Mucosa of stomach (tissue), 1 donor: ENCODE data around the gene CRYGN.

Experiments used
- H3K27me3 ChIP-seq: one replicate; pipeline ENCODE4 v1.7.0; 2013; ENCODE audit warnings: mild to moderate bottlenecking, low read length; ENCODE audit not compliant: control insufficient read depth, insufficient read depth
- H3K36me3 ChIP-seq: one replicate; pipeline ENCODE4 v1.7.0; 2013; ENCODE audit warnings: low read length; ENCODE audit not compliant: control insufficient read depth, insufficient read depth
- H3K4me1 ChIP-seq: one replicate; pipeline ENCODE4 v1.7.0; 2013; ENCODE audit warnings: mild to moderate bottlenecking, low read length; ENCODE audit not compliant: control insufficient read depth, insufficient read depth
- H3K4me3 ChIP-seq: one replicate; pipeline ENCODE4 v1.7.0; 2013; ENCODE audit warnings: low read length
- H3K9ac ChIP-seq: one replicate; pipeline ENCODE4 v1.7.0; 2013; ENCODE audit warnings: mild to moderate bottlenecking, low read length, moderate library complexity
- H3K9me3 ChIP-seq: one replicate; pipeline ENCODE4 v1.7.0; 2013; ENCODE audit warnings: mild to moderate bottlenecking, low read length, moderate library complexity; ENCODE audit not compliant: control insufficient read depth
- donor health status: Pancreatic carcinoma.

The CRYGN gene

DNA sequence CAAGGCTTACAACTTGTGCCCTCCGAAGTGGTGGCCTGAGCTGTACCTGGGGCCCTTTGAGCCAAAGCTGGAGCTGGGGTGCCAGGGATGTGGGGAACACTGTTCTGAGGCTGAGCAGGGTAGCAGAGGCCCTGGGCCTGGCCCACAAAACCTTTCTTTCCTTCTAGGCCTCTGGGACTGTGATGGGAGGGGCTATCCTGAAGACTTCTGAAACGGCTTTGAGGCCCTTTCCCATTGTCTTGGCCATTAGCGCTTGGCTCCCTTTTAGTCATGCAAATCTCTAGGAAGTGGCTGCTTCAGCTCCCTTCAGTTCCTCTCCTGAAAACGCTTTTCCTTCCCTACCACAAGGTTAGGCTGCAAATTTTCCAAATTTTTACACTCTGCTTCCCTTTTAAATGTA is 16.8 kb upstream of the CRYGN start:
- Histone ChIP-seq H3K9ac (no peak overlapping the region), H3K36me3 (no peaks in the 10 kb centered on the region), H3K9me3 (no peaks in the 10 kb centered on the region), H3K4me3 (no peak overlapping the region), H3K4me1 (peaks cover 19% of the 10 kb centered on the region), H3K27me3 (no peaks in the 10 kb centered on the region)

DNA sequence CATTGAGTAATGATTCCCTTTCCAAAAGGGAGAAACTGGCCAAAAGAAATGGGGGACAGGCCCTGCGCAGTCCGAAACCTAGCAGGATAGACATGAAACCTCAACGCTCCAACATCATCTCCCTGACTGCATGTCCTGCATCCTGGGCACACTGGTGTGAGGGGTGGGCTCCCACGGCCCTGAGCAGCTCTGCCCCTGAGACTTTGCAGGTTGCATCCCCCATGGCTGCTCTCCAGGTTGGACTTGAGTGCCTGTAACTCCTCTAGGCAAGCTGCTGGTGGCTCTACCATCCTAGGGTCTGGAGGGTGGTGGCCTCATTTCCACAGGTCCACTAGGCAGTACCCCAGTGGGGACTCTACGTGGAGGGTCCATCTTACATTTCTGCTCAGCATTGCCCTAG is 16.3 kb upstream of the CRYGN start:
- Histone ChIP-seq H3K9ac (no peak overlapping the region), H3K27me3 (peaks cover 3% of the 10 kb centered on the region), H3K4me3 (no peak overlapping the region), H3K9me3 (no peaks in the 10 kb centered on the region), H3K4me1 (peaks cover 19% of the 10 kb centered on the region), H3K36me3 (no peaks in the 10 kb centered on the region)

DNA sequence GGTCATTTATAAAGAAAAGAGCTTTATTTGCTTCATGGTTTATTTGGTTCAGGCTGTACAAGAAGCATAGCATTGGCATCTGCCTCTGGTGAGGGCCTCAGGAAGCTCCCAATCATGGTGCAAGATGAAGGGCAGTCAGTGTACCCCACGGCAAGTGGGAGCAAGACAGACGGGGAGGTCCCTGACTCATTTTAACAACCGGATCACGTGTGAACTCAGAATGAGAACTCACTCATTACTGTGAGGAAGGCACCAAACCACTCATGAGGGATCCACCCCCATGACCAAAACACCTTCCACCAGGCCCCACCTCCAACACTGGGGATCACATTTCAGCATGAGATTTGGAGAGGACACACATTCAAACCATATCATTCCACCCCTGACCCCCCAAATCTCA is 15.7 kb upstream of the CRYGN start:
- no peaks in the 10 kb centered on the region for H3K36me3 ChIP-seq
- H3K4me1 ChIP-seq = peaks cover 18% of the 10 kb centered on the region
- H3K27me3 ChIP-seq = peaks cover 8% of the 10 kb centered on the region
- H3K9ac ChIP-seq = no peak overlapping the region
- H3K4me3 ChIP-seq = no peak overlapping the region
- H3K9me3 ChIP-seq = no peaks in the 10 kb centered on the region

DNA sequence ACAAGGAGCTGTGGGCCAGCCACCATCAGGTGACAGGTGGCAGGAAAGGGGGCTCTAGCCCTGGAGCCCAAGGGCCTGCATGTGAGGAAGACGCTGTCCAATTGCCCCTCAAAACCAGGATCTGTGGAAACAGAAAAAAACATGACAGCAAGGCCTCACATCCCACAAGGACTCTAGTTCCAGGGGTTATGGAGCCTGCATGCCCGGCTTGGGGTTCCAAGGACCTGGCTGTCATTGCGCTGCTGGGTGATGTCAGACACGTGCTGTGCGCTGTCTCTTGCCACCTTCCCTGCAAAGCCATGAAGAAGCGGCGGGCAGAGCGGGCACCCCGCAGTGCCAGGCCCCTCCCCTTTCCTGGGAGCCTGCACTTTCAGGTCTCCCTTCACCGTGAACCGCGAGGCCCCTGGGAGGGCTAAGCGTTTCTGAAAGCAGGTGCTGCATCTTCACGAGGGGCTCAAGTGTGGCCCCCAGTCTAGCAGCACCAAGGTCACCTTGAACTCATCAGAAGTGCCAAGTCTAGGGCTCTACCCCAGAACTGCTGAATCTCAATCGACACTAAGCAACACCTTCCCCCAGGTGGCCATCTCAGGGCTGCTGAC is 15.1 kb upstream of the CRYGN start:
- Histone ChIP-seq H3K4me3 (no peak overlapping the region), H3K27me3 (peaks cover 8% of the 10 kb centered on the region), H3K36me3 (no peaks in the 10 kb centered on the region), H3K9ac (no peak overlapping the region), H3K9me3 (no peaks in the 10 kb centered on the region), H3K4me1 (peaks cover 11% of the 10 kb centered on the region)

DNA sequence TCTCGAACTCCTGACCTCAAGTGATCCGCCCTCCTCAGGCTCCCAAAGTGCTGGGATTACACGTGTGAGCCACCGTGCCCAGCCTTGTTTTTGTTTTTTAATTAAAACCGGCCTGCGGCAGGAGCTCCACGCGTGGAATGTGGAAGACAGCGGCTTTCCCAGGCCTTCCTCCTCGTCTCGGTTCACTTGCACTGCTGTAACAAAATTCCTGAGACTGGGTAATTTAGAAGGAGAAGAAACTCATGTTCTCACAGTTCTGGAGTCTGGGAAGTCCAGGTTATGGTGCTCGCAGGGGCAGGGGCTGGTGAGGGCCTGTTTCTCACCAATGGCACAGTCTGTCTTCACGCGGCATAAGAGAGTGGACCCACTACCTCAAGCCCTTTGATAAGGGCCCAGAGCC is 14.4 kb upstream of the CRYGN start:
- Histone ChIP-seq H3K36me3 (no peaks in the 10 kb centered on the region), H3K27me3 (peaks cover 8% of the 10 kb centered on the region), H3K9me3 (no peaks in the 10 kb centered on the region), H3K4me3 (no peak overlapping the region), H3K4me1 (peaks cover 4% of the 10 kb centered on the region), H3K9ac (no peak overlapping the region)

DNA sequence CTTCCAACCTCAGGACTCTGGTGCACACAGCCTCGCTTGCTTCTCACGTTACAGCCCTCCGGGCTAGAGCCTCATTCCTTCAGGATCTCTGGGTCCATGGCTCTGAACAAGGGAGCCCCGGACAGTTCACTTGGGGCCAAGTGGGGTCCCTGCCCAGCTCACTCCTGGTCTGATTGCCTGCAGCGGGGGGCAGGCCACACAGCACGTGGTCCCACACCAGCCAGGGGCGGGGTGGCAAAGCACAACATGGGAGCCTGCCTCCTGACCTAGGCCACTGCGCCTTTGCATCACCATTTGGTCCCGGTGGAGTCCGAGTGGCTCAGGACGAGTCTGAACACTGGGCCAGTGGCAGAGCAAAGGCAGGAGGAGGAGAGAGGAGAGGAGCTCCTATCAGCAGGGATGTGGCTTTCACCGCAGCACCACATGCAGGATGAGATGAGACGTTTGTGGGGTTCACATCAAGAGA is 13.4 kb upstream of the CRYGN start:
- Histone ChIP-seq H3K4me1 (peaks cover under 1% of the 10 kb centered on the region), H3K36me3 (no peaks in the 10 kb centered on the region)

DNA sequence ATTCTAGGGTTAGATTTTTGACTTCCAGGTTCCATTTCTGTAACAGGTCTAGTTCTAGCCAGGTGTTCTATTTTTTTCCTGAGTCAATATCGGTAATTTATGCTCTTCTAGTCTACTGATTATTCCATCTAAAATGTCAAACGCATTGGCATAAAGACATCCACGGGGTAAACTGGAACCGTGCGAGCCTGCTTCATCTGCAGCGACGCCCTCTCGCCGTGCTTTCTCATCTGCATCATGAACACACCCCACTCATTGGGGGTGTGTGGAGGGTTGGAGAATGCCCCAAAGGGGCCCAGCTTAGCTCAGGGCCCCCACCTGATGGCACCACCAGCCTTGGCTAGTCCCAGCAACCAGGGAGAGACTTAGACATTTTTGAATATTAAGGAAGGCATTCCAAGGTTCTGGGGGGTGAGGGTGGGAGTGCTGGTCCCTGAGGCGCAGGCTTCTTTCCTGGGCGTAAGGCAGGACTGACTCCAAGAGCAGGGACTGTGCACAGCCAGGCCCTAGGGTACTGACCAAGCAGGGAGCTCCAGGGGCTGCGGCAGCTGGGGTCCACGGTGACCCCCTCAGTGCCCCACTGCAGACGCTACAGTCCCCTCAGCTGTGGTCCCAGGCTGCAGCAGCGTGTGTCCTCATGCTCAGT is 12.9 kb upstream of the CRYGN start:
- no peaks in the 10 kb centered on the region for H3K36me3 ChIP-seq
- H3K27me3 ChIP-seq = peaks cover 8% of the 10 kb centered on the region
- no peaks in the 10 kb centered on the region for H3K9me3 ChIP-seq
- H3K9ac ChIP-seq = no peak overlapping the region
- H3K4me3 ChIP-seq = no peak overlapping the region
- peaks cover 3% of the 10 kb centered on the region for H3K4me1 ChIP-seq

More for the DNA sequence above, 13.4 kb upstream of the CRYGN start:
- Histone ChIP-seq H3K9me3 (no peaks in the 10 kb centered on the region), H3K9ac (no peak overlapping the region), H3K4me3 (no peak overlapping the region), H3K27me3 (peaks cover 8% of the 10 kb centered on the region)

DNA sequence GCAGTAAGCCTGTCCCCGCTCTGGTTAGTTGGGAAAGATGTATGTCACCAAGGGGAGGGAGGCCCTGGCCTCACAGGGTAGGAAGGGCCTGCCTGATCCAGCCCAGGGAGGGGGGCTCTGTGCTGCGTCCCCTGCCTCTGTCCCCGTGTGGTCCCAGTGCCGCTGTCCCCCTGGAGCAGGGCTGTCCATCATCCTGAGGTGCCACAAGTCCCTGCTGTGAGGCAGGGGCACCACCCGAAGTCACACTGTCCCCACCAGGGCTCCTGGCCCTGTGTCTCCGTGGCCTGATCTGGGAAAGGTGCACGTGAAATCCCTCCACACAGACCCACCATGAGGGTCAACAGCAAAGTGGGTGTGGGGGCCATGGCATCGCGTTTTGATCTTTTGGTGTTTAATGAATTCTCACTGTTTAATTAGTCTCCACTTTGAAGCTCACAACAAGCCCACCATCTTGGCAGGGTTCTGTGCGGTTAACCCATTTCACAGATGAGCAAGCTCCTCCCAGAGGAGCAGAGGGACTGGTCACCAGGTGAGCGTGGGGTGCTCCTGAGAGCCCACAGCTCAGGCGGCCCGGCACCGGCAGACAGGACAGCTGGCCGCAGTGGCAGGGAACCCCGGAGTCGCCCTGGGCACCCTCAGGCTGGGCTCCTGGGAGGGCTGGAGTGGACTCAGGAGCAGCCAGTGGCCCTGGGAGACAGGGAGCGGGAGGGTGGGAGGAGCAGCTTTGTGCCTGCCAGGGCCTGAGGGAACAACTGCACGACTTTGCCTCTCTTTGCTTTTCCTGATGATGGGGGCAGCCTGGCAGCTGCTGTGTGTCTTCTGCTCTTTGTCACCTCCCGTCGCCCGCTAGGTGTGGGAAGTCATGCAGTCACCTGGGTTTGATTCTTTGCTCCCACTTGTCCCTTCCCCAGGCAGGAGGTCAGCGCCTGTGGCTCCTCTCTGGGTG is 12.0 kb upstream of the CRYGN start:
- H3K4me1 ChIP-seq = peaks cover 3% of the 10 kb centered on the region
- peaks cover 8% of the 10 kb centered on the region for H3K27me3 ChIP-seq
- H3K9me3 ChIP-seq = no peaks in the 10 kb centered on the region

DNA sequence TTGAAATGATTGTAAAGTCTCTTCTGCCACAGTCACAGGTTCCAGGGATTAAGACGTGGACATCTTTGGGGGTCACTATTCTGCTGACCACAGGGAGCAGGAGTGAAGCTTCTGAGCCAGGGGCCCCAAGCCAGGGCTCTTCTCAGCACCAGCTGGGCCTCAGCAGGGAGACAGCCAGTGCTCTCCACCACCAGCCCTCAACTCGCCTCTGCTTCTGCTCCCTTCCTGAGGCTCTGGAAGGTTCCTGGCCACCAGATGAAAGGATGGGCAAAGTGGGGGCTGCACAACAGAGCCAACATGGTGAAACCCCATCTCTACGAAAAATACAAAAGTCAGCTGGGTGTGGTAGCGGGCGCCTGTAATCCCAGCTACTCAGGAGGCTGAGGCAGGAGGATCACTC is 11.2 kb upstream of the CRYGN start:
- no peaks in the 10 kb centered on the region for H3K36me3 ChIP-seq
- H3K9me3 ChIP-seq = no peaks in the 10 kb centered on the region
- H3K4me1 ChIP-seq = peaks cover 3% of the 10 kb centered on the region
- H3K27me3 ChIP-seq = peaks cover 12% of the 10 kb centered on the region
- no peak overlapping the region for H3K4me3 ChIP-seq
- H3K9ac ChIP-seq = no peak overlapping the region

More for the DNA sequence above, 12.0 kb upstream of the CRYGN start:
- H3K36me3 ChIP-seq = no peaks in the 10 kb centered on the region
- H3K4me3 ChIP-seq = no peak overlapping the region
- no peak overlapping the region for H3K9ac ChIP-seq

DNA sequence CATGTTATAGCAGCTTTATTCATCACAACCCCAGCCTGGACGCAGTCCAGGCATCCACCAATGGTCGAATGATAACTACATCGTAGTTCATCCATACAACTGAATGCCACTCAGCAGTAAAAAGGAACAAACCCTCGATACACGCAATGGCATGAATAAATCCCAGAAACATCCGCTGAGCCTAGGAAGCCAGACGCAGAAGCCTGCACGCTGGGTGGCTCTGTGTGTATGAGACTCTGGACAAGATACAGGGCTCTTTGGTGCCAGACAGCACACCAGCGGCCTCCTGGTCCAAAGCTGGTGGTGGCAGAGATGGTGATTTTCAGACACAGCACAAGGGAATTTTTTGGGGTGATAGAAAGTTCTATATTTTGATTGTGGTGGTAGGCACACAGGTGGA is 10.0 kb upstream of the CRYGN start:
- Histone ChIP-seq H3K36me3 (no peaks in the 10 kb centered on the region), H3K9me3 (no peaks in the 10 kb centered on the region), H3K9ac (no peak overlapping the region), H3K27me3 (peaks cover 12% of the 10 kb centered on the region), H3K4me3 (no peak overlapping the region), H3K4me1 (peaks cover 3% of the 10 kb centered on the region)

DNA sequence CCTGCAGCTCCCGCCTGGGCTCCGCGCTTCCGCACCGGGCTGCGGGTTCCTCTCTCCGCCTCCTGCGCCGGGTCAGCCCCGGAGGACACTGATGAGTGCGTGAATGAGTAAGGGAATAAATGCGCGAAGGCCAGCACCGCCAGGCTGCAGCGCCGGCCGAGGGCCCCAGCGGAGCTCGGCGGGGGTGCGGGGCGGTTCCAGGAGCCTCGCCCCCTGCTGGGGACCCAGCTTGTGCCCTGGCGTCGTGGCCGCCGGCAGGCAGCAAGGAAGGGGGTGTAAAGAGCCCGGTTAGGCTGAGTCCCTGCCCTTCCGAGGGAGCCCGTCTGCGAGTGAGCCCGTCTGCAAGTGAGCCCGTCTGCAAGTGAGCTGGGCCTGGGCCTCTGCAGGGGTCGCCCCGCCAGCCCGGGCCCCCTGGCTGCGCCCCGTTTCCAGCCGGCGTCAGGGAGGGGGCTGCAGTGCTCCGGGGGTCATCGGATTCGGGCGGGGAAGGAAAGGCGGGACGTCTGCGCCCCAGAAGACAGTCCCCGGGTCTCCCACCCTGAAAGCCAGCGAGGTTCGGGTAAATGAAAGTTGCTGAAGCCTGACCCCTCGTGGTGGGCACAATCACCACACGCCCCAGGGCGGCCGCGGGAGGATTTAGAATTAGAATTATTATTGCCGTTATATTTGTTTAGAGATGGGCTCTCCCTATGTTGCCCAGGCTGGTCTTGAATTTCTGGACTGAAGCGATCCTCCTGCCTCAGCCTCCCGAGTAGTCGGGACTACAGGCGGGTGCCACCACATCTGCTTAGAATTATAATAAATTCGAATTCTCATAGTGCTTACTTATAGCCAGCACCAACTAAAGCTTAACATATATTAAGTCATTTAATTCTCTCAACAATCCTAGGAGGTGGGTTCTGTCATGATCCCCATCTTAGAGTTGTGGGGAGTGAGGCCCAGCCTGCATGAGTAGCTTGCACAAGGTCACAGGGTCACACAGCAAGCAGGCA is 8.6 kb upstream of the CRYGN start:
- Histone ChIP-seq H3K9me3 (no peaks in the 10 kb centered on the region), H3K4me1 (peaks cover 3% of the 10 kb centered on the region), H3K4me3 (no peak overlapping the region), H3K9ac (peak overlapping the region; percentile 72), H3K27me3 (peaks cover 12% of the 10 kb centered on the region), H3K36me3 (no peaks in the 10 kb centered on the region)
